CD4-positive, alpha-beta T cell treated with Interleukin-17A for 4 hours (primary cell): ENCODE data around the gene CD38.

ENCODE experiments used
- DNase-seq: peaks from one replicate; pipeline ENCODE4 v3.0.0-alpha.2; 2020; ENCODE audit warnings: mixed read lengths

Gene CD38

GRCh38 chr4:15902746-15903145 lies 124.6 kb downstream of the CD38 start:
- DNase-seq = no peak
